G401 (cell line): ENCODE measurements around the gene SRR. TPM values are rescaled to one million over a fixed set of nuclear protein-coding genes. Genes with fewer than 3 reads are reported as not detected.

Experiments
- DNase-seq: peaks from one replicate; pipeline ENCODE4 v3.0.0-alpha.2; 2015; ENCODE audit warnings: low spot score
- in situ Hi-C: cut with HindIII; loops from 2 replicates; pipeline ENCODE4 v1.10.0; 2016; ENCODE audit warnings: low sequenced_read_pairs, mixed read lengths
- total RNA-seq: library from RNA; depleted of rRNA; stranded (reverse); fragments of >200 nt; shearing (Covaris generic); gene quantifications from 2 replicates; pipeline ENCODE4 v1.2.3, GENCODE V29; 2014; rRNA removed

Gene SRR
- total RNA-seq, 1 experiment from 2014 or later, result 19.7 TPM

GRCh38 chr17:2365132-2365531, 61.4 kb downstream of the SRR start:
- in situ Hi-C loops, result no loop called here
- no peak for DNase-seq

DNA sequence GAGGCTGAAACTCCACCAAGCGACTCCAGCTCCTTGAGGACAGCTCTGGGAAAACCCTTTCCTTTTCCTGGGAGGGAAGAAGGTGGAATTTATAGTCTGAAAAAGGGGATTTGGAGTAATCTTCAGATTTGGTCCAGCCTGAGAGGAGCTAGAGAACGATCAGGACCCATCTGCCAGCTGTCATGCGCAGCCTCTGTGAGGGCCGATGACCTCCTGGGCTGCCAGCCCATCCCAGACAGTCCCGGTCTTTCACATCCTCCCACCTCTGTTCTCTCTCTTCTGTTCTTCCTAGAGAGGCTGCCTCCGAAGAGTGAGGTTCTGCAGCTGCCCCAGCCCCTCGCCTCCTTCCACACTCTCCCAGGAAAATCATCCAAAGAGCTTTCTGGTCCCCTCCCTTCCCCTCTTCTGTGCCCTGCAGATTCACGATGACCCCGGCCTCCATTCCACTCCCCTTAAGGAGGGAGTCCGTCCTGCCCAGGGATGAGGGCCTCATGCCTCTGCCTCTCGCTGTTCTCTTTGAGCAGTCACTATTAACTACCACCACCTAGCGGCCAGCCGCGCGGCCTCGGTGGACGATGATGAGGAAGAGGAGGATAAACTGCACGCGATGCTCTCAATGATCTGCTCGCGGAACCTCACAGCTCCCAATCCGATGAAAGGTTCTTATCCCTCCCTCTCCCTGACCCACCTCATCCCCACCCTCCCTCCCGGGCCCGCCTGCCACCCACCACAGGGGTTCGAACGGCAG, 63.2 kb downstream of the SRR start:
- no peak for DNase-seq
- in situ Hi-C loops, result no loop called here

- no peak for DNase-seq
- in situ Hi-C loops, result no loop called here
These were observed 64.6 kb downstream of the SRR start for GRCh38 chr17:2368359-2368758.

DNA sequence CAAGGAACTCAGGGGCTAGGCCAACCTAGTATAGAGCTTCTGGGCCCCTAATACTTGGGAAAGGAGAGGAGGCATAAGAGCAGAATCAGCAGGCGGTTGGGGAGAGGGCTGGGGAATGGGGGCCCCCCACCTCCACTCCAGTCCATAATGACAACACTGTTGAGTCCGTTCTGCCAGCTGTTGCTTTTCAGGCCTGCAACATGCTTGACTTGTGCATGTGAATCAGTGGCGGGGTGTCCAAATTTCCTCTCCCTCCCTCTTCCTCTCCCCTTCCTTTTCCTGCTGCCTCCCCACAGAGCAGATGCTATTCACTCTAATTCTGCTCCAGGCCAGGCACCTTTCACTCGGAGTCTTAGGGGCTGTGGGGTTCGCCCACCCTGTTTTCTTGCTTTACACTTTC, 65.3 kb downstream of the SRR start:
- DNase-seq, result no peak
- in situ Hi-C loops, result no loop called here

- no peak for DNase-seq
- in situ Hi-C loops, result no loop called here
These were observed 65.9 kb downstream of the SRR start for GRCh38 chr17:2369551-2370210.

- in situ Hi-C loops, result no loop called here
- no peak for DNase-seq
These were observed 66.5 kb downstream of the SRR start for GRCh38 chr17:2370211-2370589.

DNA sequence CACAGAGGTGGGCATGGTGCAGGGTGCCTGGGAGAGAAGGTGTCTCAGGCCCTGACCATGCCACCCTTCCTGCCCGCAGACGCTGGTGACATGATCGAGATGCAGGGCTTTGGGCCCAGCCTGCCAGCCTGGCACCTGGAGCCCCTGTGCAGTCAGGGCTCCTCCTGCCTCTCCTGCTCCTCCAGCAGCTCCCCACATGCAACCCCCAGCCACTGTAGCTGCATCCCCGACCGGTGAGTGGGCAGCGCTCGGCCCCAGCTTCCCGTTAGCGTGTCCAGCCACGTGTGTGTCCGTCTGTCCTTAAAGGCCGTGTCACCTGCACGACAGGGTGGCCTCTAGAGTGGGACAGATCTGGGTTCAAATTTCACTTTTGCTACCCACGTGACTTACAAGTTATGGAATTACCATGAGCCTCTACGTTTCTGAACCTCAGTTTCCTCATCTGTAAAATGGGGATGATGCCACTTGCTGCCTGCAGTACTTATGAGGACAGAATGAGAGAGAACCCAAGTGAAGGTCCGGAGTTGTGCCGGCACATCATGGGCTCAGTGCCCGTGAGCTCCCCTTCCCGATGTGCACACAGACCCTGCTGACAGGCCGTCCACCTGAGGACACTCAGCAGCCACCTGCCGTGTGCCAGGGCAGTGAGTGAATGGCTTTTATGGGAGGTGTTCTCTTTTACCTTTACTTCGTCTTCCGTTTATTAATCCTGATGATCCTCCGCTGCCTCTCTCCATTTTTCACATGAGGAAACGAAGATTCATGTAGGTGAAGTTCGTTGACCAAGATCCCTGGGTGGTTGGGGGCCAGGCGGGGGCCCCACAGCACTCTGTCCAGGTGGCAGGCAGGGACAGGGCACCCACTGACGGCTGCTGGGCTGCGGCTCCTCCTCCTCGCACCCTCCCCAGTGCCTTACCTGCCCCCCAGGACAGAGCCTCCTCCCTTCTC, 67.7 kb downstream of the SRR start:
- in situ Hi-C loops, result no loop called here
- no peak for DNase-seq

GRCh38 chr17:2372180-2372579, 68.4 kb downstream of the SRR start:
- in situ Hi-C loops, result no loop called here
- no peak for DNase-seq

- no peak for DNase-seq
- in situ Hi-C loops, result no loop called here
These were observed 68.9 kb downstream of the SRR start for GRCh38 chr17:2372681-2373080.

- in situ Hi-C loops, result no loop called here
- DNase-seq, result no peak
These were observed 69.4 kb downstream of the SRR start for GRCh38 chr17:2373179-2373578.

Other genes with a start within 250 kb of the SRR start
- 20.2 and 37.8 TPM in 2 replicates for gene HIC1, start 248.8 kb upstream of the SRR start, total RNA-seq
- 13.3 and 17.6 TPM in 2 replicates for gene SMG6, start 165 bp upstream of the SRR start, total RNA-seq
- gene TSR1, start 32.5 kb downstream of the SRR start, total RNA-seq, result 46.8 and 63.3 TPM in 2 replicates
- 24.7 and 35.2 TPM in 2 replicates for gene SGSM2, start 33.6 kb downstream of the SRR start, total RNA-seq
- 2.4 and 3.2 TPM in 2 replicates for gene MNT, start 97.1 kb downstream of the SRR start, total RNA-seq
- 29.2 and 58.3 TPM in 2 replicates for gene METTL16, start 207.9 kb downstream of the SRR start, total RNA-seq